Neural progenitor cell (in vitro differentiated cells): ENCODE results near the gene TNFSF10. TPM values are rescaled to one million over a fixed set of nuclear protein-coding genes. Genes with fewer than 3 reads are reported as not detected.

Experiments
- DNase-seq: peaks from one replicate; pipeline ENCODE4 v3.0.0-alpha.2; 2016; ENCODE audit warnings: low spot score
- H2AFZ ChIP-seq: fragments of 200-600 bp; sonication (generic); replicated peaks from 2 replicates; pipeline ENCODE4 v1.6.1; 2016; ENCODE audit warnings: antibody characterized with exemption
- H3F3A ChIP-seq: fragments of 200-600 bp; sonication (generic); 2 replicates; pipeline ENCODE4 v1.6.1; 2016; ENCODE audit warnings: antibody characterized with exemption, low read depth
- H3K27ac ChIP-seq: fragments of 200-600 bp; sonication (generic); 2 replicates; pipeline ENCODE4 v1.5.1; 2016; ENCODE audit warnings: mild to moderate bottlenecking
- H3K27me3 ChIP-seq: fragments of 200-600 bp; sonication (generic); 2 replicates; pipeline ENCODE4 v1.6.1; 2016; ENCODE audit warnings: mild to moderate bottlenecking, moderate library complexity
- H3K36me3 ChIP-seq: fragments of 200-600 bp; sonication (generic); 2 replicates; pipeline ENCODE4 v1.5.1; 2016
- H3K4me1 ChIP-seq: fragments of 200-600 bp; sonication (generic); 2 replicates; pipeline ENCODE4 v1.6.1; 2016; ENCODE audit warnings: mixed run types
- H3K4me2 ChIP-seq: fragments of 200-600 bp; sonication (generic); 2 replicates; pipeline ENCODE4 v1.6.1; 2016
- H3K4me3 ChIP-seq: fragments of 200-600 bp; sonication (generic); 2 replicates; pipeline ENCODE4 v1.5.1; 2016
- H3K79me2 ChIP-seq: fragments of 200-600 bp; sonication (generic); 2 replicates; pipeline ENCODE4 v1.6.1; 2016; ENCODE audit warnings: low read depth
- H3K9ac ChIP-seq: fragments of 200-600 bp; sonication (generic); 2 replicates; pipeline ENCODE4 v1.6.1; 2016
- H3K9me3 ChIP-seq: fragments of 200-600 bp; sonication (generic); 2 replicates; pipeline ENCODE4 v1.5.1; 2016; ENCODE audit warnings: low read depth
- H4K20me1 ChIP-seq: fragments of 200-600 bp; sonication (generic); 2 replicates; pipeline ENCODE4 v1.6.1; 2016; ENCODE audit warnings: low read depth
- H3K27ac Mint-ChIP-seq: 3 replicates; pipeline ENCODE4 v1.8.0; 2021; ENCODE audit warnings: mixed read lengths
- H3K27me3 Mint-ChIP-seq: 2 replicates; pipeline ENCODE4 v1.8.0; 2022; ENCODE audit warnings: low read depth, mild to moderate bottlenecking, inconsistent platforms, moderate library complexity, mixed read lengths; ENCODE audit not compliant: insufficient read depth
- H3K36me3 Mint-ChIP-seq: 3 replicates; pipeline ENCODE4 v1.8.0; 2021; ENCODE audit warnings: mixed read lengths
- H3K4me1 Mint-ChIP-seq: 3 replicates; pipeline ENCODE4 v1.8.0; 2021; ENCODE audit warnings: mixed read lengths
- H3K4me3 Mint-ChIP-seq: 3 replicates; pipeline ENCODE4 v1.8.0; 2021; ENCODE audit warnings: mild to moderate bottlenecking, moderate library complexity, mixed read lengths
- H3K9me3 Mint-ChIP-seq: 3 replicates; pipeline ENCODE4 v1.8.0; 2020; ENCODE audit warnings: mixed read lengths
- EZH2 ChIP-seq: fragments of 200-600 bp; sonication (generic); IDR thresholded peaks from 2 replicates; pipeline ENCODE4 v1.6.1; 2017; ENCODE audit warnings: antibody characterized with exemption, mild to moderate bottlenecking, moderate library complexity
- EZH2phosphoT487 ChIP-seq: fragments of 200-600 bp; sonication (generic); IDR thresholded peaks from 2 replicates; pipeline ENCODE4 v1.6.1; 2017; ENCODE audit warnings: antibody characterized with exemption
- total RNA-seq: library from RNA; depleted of rRNA; stranded (reverse); fragments of >200 nt; gene quantifications from 2 replicates; pipeline ENCODE4 v1.2.3, GENCODE V29; 2015; ENCODE audit warnings: low replicate concordance
- TF ChIP-seq, protein P1 (sequence below): fragments of 200-600 bp; sonication (generic); IDR thresholded peaks from 2 replicates; pipeline ENCODE4 v1.5.1; 2017; ENCODE audit warnings: antibody characterized with exemption, mild to moderate bottlenecking

Gene TNFSF10
- total RNA-seq, 1 donor from 2014 or later: not detected

DNA sequence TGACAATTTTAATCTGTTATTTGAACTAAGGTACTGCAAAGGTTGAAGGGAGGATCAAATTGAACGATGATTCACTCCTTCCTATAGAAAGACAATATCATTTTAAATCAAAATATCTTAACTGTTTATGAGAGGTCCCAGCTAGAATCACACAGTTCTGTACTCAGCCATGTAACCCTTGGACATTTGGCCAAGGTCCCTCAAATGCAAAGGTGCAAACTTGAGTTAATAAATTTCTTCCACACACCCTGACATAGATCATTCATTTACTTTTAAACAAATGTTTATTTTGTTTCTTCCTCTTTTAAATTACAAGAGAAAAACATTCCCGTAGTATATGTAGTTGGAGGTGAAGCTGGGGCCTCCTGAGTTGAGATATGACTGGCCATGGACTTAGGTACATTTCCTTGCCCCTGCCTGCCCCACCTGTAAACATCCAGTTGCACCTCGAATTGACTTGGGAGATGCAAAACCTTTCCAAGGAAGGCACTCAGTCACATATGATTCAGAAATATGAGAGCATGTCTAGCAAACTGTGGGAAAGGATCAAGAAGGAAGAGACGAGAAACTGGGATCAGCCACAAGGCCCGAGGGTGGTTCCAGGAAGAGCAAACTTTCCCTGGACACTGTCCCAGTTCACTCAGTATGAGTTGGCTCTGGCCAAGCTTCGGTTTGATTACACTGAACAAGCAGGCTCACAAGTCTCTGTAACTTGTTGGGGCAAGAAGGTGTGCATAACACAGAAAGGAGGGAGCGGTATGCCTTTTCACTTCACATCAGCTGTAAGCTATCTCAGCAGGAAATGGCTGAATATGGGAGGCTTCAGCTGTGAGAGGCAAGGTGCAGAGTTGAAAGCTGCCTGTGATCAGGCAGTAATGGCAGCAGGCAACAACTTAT lies 6.7 kb downstream of the TNFSF10 start:
- no peak overlapping the region for H3K27ac ChIP-seq
- no peak overlapping the region for H2AFZ ChIP-seq
- Mint-ChIP-seq H3K4me3 (no peak overlapping the region), H3K36me3 (no peaks in the 10 kb centered on the region), H3K9me3 (no peaks in the 10 kb centered on the region), H3K27ac (no peak overlapping the region), H3K27me3 (peaks cover 2% of the 10 kb centered on the region), H3K4me1 (no peaks in the 10 kb centered on the region)
- H4K20me1 ChIP-seq: no peaks in the 10 kb centered on the region
- no peak for DNase-seq
- no peak overlapping the region for H3K4me2 ChIP-seq
- H3K4me3 ChIP-seq: no peak overlapping the region
- no peaks in the 10 kb centered on the region for H3K4me1 ChIP-seq
- H3K9ac ChIP-seq: no peak overlapping the region
- H3K79me2 ChIP-seq: no peaks in the 10 kb centered on the region
- TF ChIP-seq, protein P1, sequence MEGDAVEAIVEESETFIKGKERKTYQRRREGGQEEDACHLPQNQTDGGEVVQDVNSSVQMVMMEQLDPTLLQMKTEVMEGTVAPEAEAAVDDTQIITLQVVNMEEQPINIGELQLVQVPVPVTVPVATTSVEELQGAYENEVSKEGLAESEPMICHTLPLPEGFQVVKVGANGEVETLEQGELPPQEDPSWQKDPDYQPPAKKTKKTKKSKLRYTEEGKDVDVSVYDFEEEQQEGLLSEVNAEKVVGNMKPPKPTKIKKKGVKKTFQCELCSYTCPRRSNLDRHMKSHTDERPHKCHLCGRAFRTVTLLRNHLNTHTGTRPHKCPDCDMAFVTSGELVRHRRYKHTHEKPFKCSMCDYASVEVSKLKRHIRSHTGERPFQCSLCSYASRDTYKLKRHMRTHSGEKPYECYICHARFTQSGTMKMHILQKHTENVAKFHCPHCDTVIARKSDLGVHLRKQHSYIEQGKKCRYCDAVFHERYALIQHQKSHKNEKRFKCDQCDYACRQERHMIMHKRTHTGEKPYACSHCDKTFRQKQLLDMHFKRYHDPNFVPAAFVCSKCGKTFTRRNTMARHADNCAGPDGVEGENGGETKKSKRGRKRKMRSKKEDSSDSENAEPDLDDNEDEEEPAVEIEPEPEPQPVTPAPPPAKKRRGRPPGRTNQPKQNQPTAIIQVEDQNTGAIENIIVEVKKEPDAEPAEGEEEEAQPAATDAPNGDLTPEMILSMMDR: no peak
- TF ChIP-seq EZH2: no peak
- no peak for TF ChIP-seq EZH2phosphoT487
- no peaks in the 10 kb centered on the region for H3K27me3 ChIP-seq
- H3K9me3 ChIP-seq: no peaks in the 10 kb centered on the region
- H3K36me3 ChIP-seq: no peaks in the 10 kb centered on the region
- no peaks in the 10 kb centered on the region for H3F3A ChIP-seq

DNA sequence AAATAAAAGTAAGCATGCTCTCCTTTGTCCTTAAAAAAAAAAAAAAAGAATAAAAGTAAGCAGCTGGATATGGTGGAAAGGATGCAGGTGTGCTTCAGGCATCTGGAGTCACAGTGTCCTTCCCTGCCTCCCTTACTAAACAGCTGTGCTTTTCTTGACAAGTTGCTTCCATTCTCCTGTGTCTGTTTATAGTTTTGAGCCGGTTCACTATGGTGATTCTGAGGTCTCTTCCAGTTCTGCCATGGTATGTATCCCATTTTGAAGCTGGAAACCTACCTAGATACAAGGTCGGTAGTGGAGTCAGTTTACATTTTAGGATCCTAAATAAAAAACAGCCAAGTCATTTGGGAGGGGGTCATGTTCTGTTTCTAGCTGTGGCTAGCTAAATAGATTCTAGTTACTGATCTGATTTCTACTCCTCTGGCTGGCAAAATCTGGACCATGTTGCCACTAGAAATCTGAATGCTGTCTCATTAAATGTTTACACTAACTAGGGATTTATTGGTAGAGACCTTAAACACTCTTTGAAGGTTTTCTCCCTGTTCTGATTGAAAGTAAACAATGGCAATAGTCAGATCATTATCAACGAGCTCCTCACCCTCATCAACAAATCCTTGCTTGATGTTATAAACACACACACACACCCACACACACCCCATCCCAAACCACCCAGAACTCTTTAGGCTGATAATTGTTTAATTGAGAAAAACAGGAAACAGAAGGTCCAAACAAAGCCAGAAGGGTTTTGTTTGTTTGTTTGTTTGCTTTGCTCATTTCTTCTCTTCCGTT lies 7.9 kb downstream of the TNFSF10 start:
- Mint-ChIP-seq H3K4me1 (no peaks in the 10 kb centered on the region), H3K9me3 (no peaks in the 10 kb centered on the region), H3K36me3 (no peaks in the 10 kb centered on the region), H3K27me3 (peaks cover 2% of the 10 kb centered on the region), H3K27ac (no peak overlapping the region), H3K4me3 (no peak overlapping the region)
- no peak overlapping the region for H2AFZ ChIP-seq
- no peak overlapping the region for H3K4me3 ChIP-seq
- no peaks in the 10 kb centered on the region for H4K20me1 ChIP-seq
- DNase-seq: no peak
- no peaks in the 10 kb centered on the region for H3K79me2 ChIP-seq
- TF ChIP-seq EZH2: no peak
- TF ChIP-seq EZH2phosphoT487: no peak
- TF ChIP-seq, protein P1: no peak
- H3K4me1 ChIP-seq: no peaks in the 10 kb centered on the region
- no peaks in the 10 kb centered on the region for H3K9me3 ChIP-seq
- no peak overlapping the region for H3K9ac ChIP-seq
- H3F3A ChIP-seq: no peaks in the 10 kb centered on the region
- no peak overlapping the region for H3K27ac ChIP-seq
- no peak overlapping the region for H3K4me2 ChIP-seq
- no peaks in the 10 kb centered on the region for H3K36me3 ChIP-seq
- no peaks in the 10 kb centered on the region for H3K27me3 ChIP-seq

DNA sequence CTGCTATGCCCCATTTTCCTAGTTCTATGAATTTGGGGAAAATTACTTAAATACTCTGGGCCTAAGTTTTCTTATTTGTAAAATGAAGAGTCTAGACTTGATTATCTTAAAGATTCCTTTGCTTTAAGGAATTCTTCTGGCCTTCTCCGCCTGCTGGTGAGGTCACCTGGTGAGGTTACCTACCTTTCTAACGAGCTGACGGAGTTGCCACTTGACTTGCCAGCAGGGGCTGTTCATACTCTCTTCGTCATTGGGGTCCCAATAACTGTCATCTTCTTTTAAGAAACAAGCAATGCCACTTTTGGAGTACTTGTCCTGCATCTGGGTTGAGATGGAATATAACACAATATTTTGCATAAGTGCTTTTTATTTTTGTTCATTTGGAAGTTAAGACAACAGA lies 8.6 kb downstream of the TNFSF10 start:
- TF ChIP-seq, protein P1: no peak
- TF ChIP-seq EZH2phosphoT487 (no peak), EZH2 (no peak)
- H3K4me3 ChIP-seq: no peak overlapping the region
- no peak for DNase-seq
- no peaks in the 10 kb centered on the region for H3F3A ChIP-seq
- H3K9me3 ChIP-seq: no peaks in the 10 kb centered on the region
- H2AFZ ChIP-seq: no peak overlapping the region
- H3K27me3 ChIP-seq: no peaks in the 10 kb centered on the region
- H3K4me2 ChIP-seq: no peak overlapping the region
- no peaks in the 10 kb centered on the region for H3K9me3 Mint-ChIP-seq
- peaks cover 2% of the 10 kb centered on the region for H3K27me3 Mint-ChIP-seq
- no peaks in the 10 kb centered on the region for H3K4me1 Mint-ChIP-seq
- H3K9ac ChIP-seq: no peak overlapping the region
- no peaks in the 10 kb centered on the region for H4K20me1 ChIP-seq
- H3K27ac Mint-ChIP-seq: no peak overlapping the region
- H3K27ac ChIP-seq: no peak overlapping the region
- no peaks in the 10 kb centered on the region for H3K36me3 Mint-ChIP-seq
- H3K4me1 ChIP-seq: no peaks in the 10 kb centered on the region
- H3K4me3 Mint-ChIP-seq: no peak overlapping the region
- H3K36me3 ChIP-seq: no peaks in the 10 kb centered on the region
- no peaks in the 10 kb centered on the region for H3K79me2 ChIP-seq
